Natural killer cell treated with Interleukin-12 subunit alpha and Interleukin-12 subunit beta and Interleukin-15 and Interleukin-18, amount 100 ng/mL, for 72 hours (primary cell): ENCODE results near the gene MTFP1. TPM values are rescaled to one million over a fixed set of nuclear protein-coding genes. Genes with fewer than 3 reads are reported as not detected.

Source experiments
- ATAC-seq, 2 donors: fragments of 150-1000 bp; cut with Tn5 transposase in 1 of 2; sonication (Bioruptor Pico), chemical (Tn5 transposase) in 1 of 2; 2 replicates each; pipeline ENCODE4 v1.10.0; 2021
- DNase-seq: peaks from one replicate; pipeline ENCODE4 v3.0.0; 2022; ENCODE audit warnings: low spot score
- H3K27ac Mint-ChIP-seq, 2 donors: 1 replicate in 1 of 2; 2 replicates in 1 of 2; pipeline ENCODE4 v1.8.0; 2022; ENCODE audit warnings: mixed read lengths in 2 of 2, mild to moderate bottlenecking in 1 of 2, moderate library complexity in 1 of 2
- H3K27me3 Mint-ChIP-seq, 2 donors: 1 replicate in 1 of 2; 2 replicates in 1 of 2; pipeline ENCODE4 v1.8.0; 2022; ENCODE audit warnings: mixed read lengths in 2 of 2
- H3K36me3 Mint-ChIP-seq: one replicate; pipeline ENCODE4 v1.8.0; 2022; ENCODE audit warnings: mixed read lengths
- H3K4me1 Mint-ChIP-seq, 2 donors: 1 replicate in 1 of 2; 2 replicates in 1 of 2; pipeline ENCODE4 v1.8.0; 2022; ENCODE audit warnings: low read depth in 2 of 2, mixed read lengths in 2 of 2, mild to moderate bottlenecking in 1 of 2
- H3K4me3 Mint-ChIP-seq: one replicate; pipeline ENCODE4 v1.8.0; 2022; ENCODE audit warnings: mixed read lengths
- H3K9me3 Mint-ChIP-seq: 2 replicates; pipeline ENCODE4 v1.8.0; 2022; ENCODE audit warnings: mixed read lengths
- total RNA-seq, 2 donors: library from RNA; stranded (reverse); gene quantifications; one replicate each; pipeline ENCODE4 v1.2.3, GENCODE V29; 2022

MTFP1 gene
- total RNA-seq, 2 donors from 2014 or later, result 58.7 to 67.4 TPM

GRCh38 chr22:30411780-30412179, 13.8 kb upstream of the MTFP1 start:
- no peaks in the 10 kb centered on the region for H3K9me3 Mint-ChIP-seq

GRCh38 chr22:30413001-30413400, 12.6 kb upstream of the MTFP1 start:
- no peak for DNase-seq
- no peak for ATAC-seq
- Mint-ChIP-seq H3K36me3 (no peaks in the 10 kb centered on the region), H3K27me3 (no peaks in the 10 kb centered on the region), H3K9me3 (no peaks in the 10 kb centered on the region), H3K27ac (no peak overlapping the region), H3K4me3 (no peak overlapping the region), H3K4me1 (no peaks in the 10 kb centered on the region)

More at GRCh38 chr22:30411780-30412179, 13.8 kb upstream of the MTFP1 start:
- no peaks in the 10 kb centered on the region for H3K27me3 Mint-ChIP-seq
- ATAC-seq (no peak), DNase-seq (no peak)
- H3K4me3 Mint-ChIP-seq, result no peak overlapping the region
- H3K27ac Mint-ChIP-seq, result no peak overlapping the region
- no peaks in the 10 kb centered on the region for H3K4me1 Mint-ChIP-seq
- no peaks in the 10 kb centered on the region for H3K36me3 Mint-ChIP-seq

- ATAC-seq (no peak), DNase-seq (no peak)
- H3K27me3 Mint-ChIP-seq, result no peaks in the 10 kb centered on the region
- H3K36me3 Mint-ChIP-seq, result no peaks in the 10 kb centered on the region
- H3K4me3 Mint-ChIP-seq, result no peak overlapping the region
- no peak overlapping the region for H3K27ac Mint-ChIP-seq
- no peaks in the 10 kb centered on the region for H3K9me3 Mint-ChIP-seq
- no peaks in the 10 kb centered on the region for H3K4me1 Mint-ChIP-seq
These were observed 11.6 kb upstream of the MTFP1 start for GRCh38 chr22:30413745-30414524.

- Mint-ChIP-seq H3K9me3 (no peaks in the 10 kb centered on the region), H3K4me3 (no peak overlapping the region), H3K27ac (no peak overlapping the region), H3K36me3 (no peaks in the 10 kb centered on the region), H3K4me1 (no peaks in the 10 kb centered on the region), H3K27me3 (no peaks in the 10 kb centered on the region)
- ATAC-seq (no peak), DNase-seq (no peak)
These were observed 11.0 kb upstream of the MTFP1 start for GRCh38 chr22:30414525-30415047.

- ATAC-seq, result no peak
- Mint-ChIP-seq H3K9me3 (no peaks in the 10 kb centered on the region), H3K4me1 (peaks cover 0 to 2% of the 10 kb centered on the region in 2 donors), H3K36me3 (no peaks in the 10 kb centered on the region), H3K27ac (no peak overlapping the region), H3K27me3 (no peaks in the 10 kb centered on the region), H3K4me3 (no peak overlapping the region)
- no peak for DNase-seq
These were observed 9.2 kb upstream of the MTFP1 start for GRCh38 chr22:30416403-30416802.

- Mint-ChIP-seq H3K36me3 (no peaks in the 10 kb centered on the region), H3K27ac (no peak overlapping the region), H3K9me3 (no peaks in the 10 kb centered on the region), H3K4me1 (peaks cover under 1 to 4% of the 10 kb centered on the region in 2 donors), H3K4me3 (no peak overlapping the region), H3K27me3 (no peaks in the 10 kb centered on the region)
- DNase-seq (no peak), ATAC-seq (no peak)
These were observed 8.7 kb upstream of the MTFP1 start for GRCh38 chr22:30416837-30417236.

- H3K4me3 Mint-ChIP-seq, result no peak overlapping the region
- peaks cover 29 to 31% of the 10 kb centered on the region in 2 donors for H3K4me1 Mint-ChIP-seq
- no peaks in the 10 kb centered on the region for H3K36me3 Mint-ChIP-seq
- ATAC-seq (no peak), DNase-seq (no peak)
- no peaks in the 10 kb centered on the region for H3K9me3 Mint-ChIP-seq
- no peaks in the 10 kb centered on the region for H3K27me3 Mint-ChIP-seq
- peak overlapping the region in 1 of 2 donors; percentile 15 for H3K27ac Mint-ChIP-seq
These were observed 5.0 kb upstream of the MTFP1 start for GRCh38 chr22:30420347-30421125.

GRCh38 chr22:30421695-30422480, 3.7 kb upstream of the MTFP1 start:
- H3K27me3 Mint-ChIP-seq, result no peaks in the 10 kb centered on the region
- ATAC-seq, result no peak
- no peaks in the 10 kb centered on the region for H3K9me3 Mint-ChIP-seq
- peak overlapping the region; percentile 95 to 98 for H3K27ac Mint-ChIP-seq
- H3K4me3 Mint-ChIP-seq, result peak overlapping the region; percentile 98
- H3K4me1 Mint-ChIP-seq, result peaks cover 39 to 42% of the 10 kb centered on the region in 2 donors
- no peaks in the 10 kb centered on the region for H3K36me3 Mint-ChIP-seq
- DNase-seq, result peak; percentile 16

GRCh38 chr22:30422481-30423300, 2.9 kb upstream of the MTFP1 start:
- ATAC-seq (no peak), DNase-seq (no peak)
- Mint-ChIP-seq H3K27ac (peak overlapping the region; percentile 95 to 98), H3K9me3 (no peaks in the 10 kb centered on the region), H3K36me3 (no peaks in the 10 kb centered on the region), H3K4me1 (peaks cover 45 to 48% of the 10 kb centered on the region in 2 donors), H3K4me3 (peak overlapping the region; percentile 98), H3K27me3 (no peaks in the 10 kb centered on the region)

- Mint-ChIP-seq H3K4me3 (peak overlapping the region; percentile 98), H3K27me3 (no peaks in the 10 kb centered on the region), H3K4me1 (peaks cover 45 to 48% of the 10 kb centered on the region in 2 donors), H3K9me3 (no peaks in the 10 kb centered on the region), H3K27ac (peak overlapping the region; percentile 95 to 98), H3K36me3 (no peaks in the 10 kb centered on the region)
- peak; percentile 59 to 65 for ATAC-seq
- peak; percentile 72 for DNase-seq
These were observed 2.1 kb upstream of the MTFP1 start for GRCh38 chr22:30423301-30423958.

- Mint-ChIP-seq H3K27ac (peak overlapping the region; percentile 95 to 98), H3K9me3 (no peaks in the 10 kb centered on the region), H3K27me3 (no peaks in the 10 kb centered on the region), H3K36me3 (no peaks in the 10 kb centered on the region), H3K4me3 (peak overlapping the region; percentile 98), H3K4me1 (peaks cover 45 to 48% of the 10 kb centered on the region in 2 donors)
- ATAC-seq (peak; percentile 93 to 95), DNase-seq (peak; percentile 99)
These were observed 1.5 kb upstream of the MTFP1 start for GRCh38 chr22:30423959-30424533.
